Mesenchymal stem cell (in vitro differentiated cells and primary cell): ENCODE results near the gene DDX55.

Experiments
- DNase-seq: peaks from one replicate; pipeline ENCODE4 v3.0.0-alpha.2; 2013
- H2AFZ ChIP-seq: one replicate; pipeline ENCODE4 v1.6.1; 2013; ENCODE audit warnings: low read depth, mild to moderate bottlenecking, control low read depth, inconsistent platforms, low read length, moderate library complexity
- H2AK5ac ChIP-seq: 2 replicates; pipeline ENCODE4 v1.6.1; 2013; ENCODE audit warnings: low read length, moderate library complexity, mild to moderate bottlenecking, inconsistent platforms; ENCODE audit not compliant: severe bottlenecking
- H2BK120ac ChIP-seq: one replicate; pipeline ENCODE4 v1.6.1; 2013; ENCODE audit warnings: low read depth, mild to moderate bottlenecking, inconsistent platforms, low read length, moderate library complexity
- H2BK12ac ChIP-seq, 2 experiments: one replicate each; pipeline ENCODE4 v1.6.1; 2013; ENCODE audit warnings: inconsistent platforms in 2 of 2, low read length in 2 of 2, mild to moderate bottlenecking in 2 of 2, moderate library complexity in 2 of 2, control low read depth in 1 of 2
- H2BK15ac ChIP-seq: one replicate; pipeline ENCODE4 v1.6.1; 2013; ENCODE audit warnings: mild to moderate bottlenecking, low read depth, inconsistent platforms; ENCODE audit not compliant: poor library complexity, severe bottlenecking
- H2BK5ac ChIP-seq: 2 replicates; pipeline ENCODE4 v1.6.1; 2013; ENCODE audit warnings: low read depth, mild to moderate bottlenecking, low read length, control low read depth, inconsistent platforms; ENCODE audit not compliant: poor library complexity, severe bottlenecking
- H3K14ac ChIP-seq, 2 experiments: one replicate each; pipeline ENCODE4 v1.6.1; 2013; ENCODE audit warnings: inconsistent platforms in 2 of 2, low read length in 2 of 2, control low read depth in 1 of 2, mild to moderate bottlenecking in 1 of 2, moderate library complexity in 1 of 2
- H3K18ac ChIP-seq, 2 experiments: one replicate each; pipeline ENCODE4 v1.6.1; 2013; ENCODE audit warnings: inconsistent platforms in 2 of 2, low read length in 2 of 2, control low read depth in 1 of 2, low read depth in 1 of 2, mild to moderate bottlenecking in 1 of 2
- H3K23ac ChIP-seq, 2 experiments: one replicate each; pipeline ENCODE4 v1.6.1; 2013; ENCODE audit warnings: inconsistent platforms in 2 of 2, low read length in 2 of 2, mild to moderate bottlenecking in 2 of 2, moderate library complexity in 2 of 2, control low read depth in 1 of 2
- H3K27ac ChIP-seq: 2 replicates; pipeline ENCODE4 v1.5.1; 2013; ENCODE audit warnings: mild to moderate bottlenecking, moderate library complexity, low read length, control low read depth, inconsistent platforms; ENCODE audit not compliant: poor library complexity, severe bottlenecking
- H3K27me3 ChIP-seq, 2 experiments: 2 replicates each; pipeline versions ENCODE4 v1.6.1 to v1.7.0; 2013; ENCODE audit warnings: low read length in 2 of 2, mild to moderate bottlenecking in 2 of 2, moderate library complexity in 2 of 2, control low read depth in 1 of 2, inconsistent platforms in 1 of 2; ENCODE audit not compliant: control insufficient read depth in 1 of 2, insufficient read depth in 1 of 2
- H3K36me3 ChIP-seq, 2 experiments: 2 replicates each; pipeline versions ENCODE4 v1.6.1 to v1.7.0; 2013; ENCODE audit warnings: low read length in 2 of 2, control low read depth in 1 of 2, inconsistent platforms in 1 of 2, low read depth in 1 of 2, mild to moderate bottlenecking in 1 of 2; ENCODE audit not compliant: insufficient read depth in 2 of 2, control insufficient read depth in 1 of 2
- H3K4ac ChIP-seq, 2 experiments: one replicate each; pipeline ENCODE4 v1.6.1; 2013; ENCODE audit warnings: inconsistent platforms in 2 of 2, low read length in 2 of 2, mild to moderate bottlenecking in 2 of 2, moderate library complexity in 2 of 2, control low read depth in 1 of 2, low read depth in 1 of 2
- H3K4me1 ChIP-seq: 2 replicates; pipeline ENCODE4 v1.6.1; 2013; ENCODE audit warnings: low read depth, low read length, control low read depth; ENCODE audit not compliant: control insufficient read depth, insufficient read depth
- H3K4me2 ChIP-seq: 2 replicates; pipeline ENCODE4 v1.6.1; 2013; ENCODE audit warnings: low read length, mild to moderate bottlenecking, inconsistent platforms; ENCODE audit not compliant: poor library complexity, severe bottlenecking
- H3K4me3 ChIP-seq, 2 experiments: 2 replicates each; pipeline versions ENCODE4 v1.5.1 to v1.7.0; 2013; ENCODE audit warnings: low read length in 2 of 2, mild to moderate bottlenecking in 2 of 2, control low read depth in 1 of 2, low read depth in 1 of 2; ENCODE audit not compliant: insufficient read depth in 1 of 2
- H3K79me1 ChIP-seq: replicated peaks from 2 replicates; pipeline ENCODE4 v1.6.1; 2013; ENCODE audit warnings: mild to moderate bottlenecking, control low read depth, low read length, inconsistent platforms; ENCODE audit not compliant: poor library complexity, severe bottlenecking
- H3K9ac ChIP-seq: 2 replicates; pipeline ENCODE4 v1.7.0; 2013; ENCODE audit warnings: mild to moderate bottlenecking, low read length, moderate library complexity
- H3K9me3 ChIP-seq: 2 replicates; pipeline ENCODE4 v1.7.0; 2013; ENCODE audit warnings: mild to moderate bottlenecking, low read length; ENCODE audit not compliant: control insufficient read depth
- H4K8ac ChIP-seq: one replicate; pipeline ENCODE4 v1.6.1; 2013; ENCODE audit warnings: inconsistent platforms, mild to moderate bottlenecking, low read length, moderate library complexity
- H4K91ac ChIP-seq: one replicate; pipeline ENCODE4 v1.6.1; 2013; ENCODE audit warnings: mild to moderate bottlenecking, low read length, inconsistent platforms
- WGBS: methylation state at CpG from one replicate; pipeline ENCODE4 v1.1.7; 2013; ENCODE audit warnings: mixed read lengths; 5-methylcytosine and 5-hydroxymethylcytosine counted together

The DDX55 gene

DNA sequence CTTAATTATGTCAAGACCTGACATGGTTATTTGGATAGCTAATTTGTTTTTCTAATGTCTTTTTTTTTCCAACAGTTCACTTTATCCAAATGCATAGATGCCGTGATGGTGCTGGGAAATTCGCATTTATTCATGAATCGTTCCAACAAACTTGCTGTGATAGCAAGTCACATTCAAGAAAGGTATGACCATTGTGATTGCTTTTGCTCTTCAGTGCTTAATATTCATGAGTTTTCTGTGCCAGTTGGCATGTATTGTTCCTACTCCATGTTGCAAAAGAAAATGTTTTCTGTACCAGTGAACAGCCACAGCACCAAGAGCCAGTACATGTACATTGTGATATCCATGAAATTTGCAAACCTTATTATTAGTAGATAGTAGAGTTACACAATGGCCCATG lies 43.5 kb downstream of the DDX55 start:
- Histone ChIP-seq H3K4ac (no peak overlapping the region), H2BK5ac (no peak overlapping the region)

DNA sequence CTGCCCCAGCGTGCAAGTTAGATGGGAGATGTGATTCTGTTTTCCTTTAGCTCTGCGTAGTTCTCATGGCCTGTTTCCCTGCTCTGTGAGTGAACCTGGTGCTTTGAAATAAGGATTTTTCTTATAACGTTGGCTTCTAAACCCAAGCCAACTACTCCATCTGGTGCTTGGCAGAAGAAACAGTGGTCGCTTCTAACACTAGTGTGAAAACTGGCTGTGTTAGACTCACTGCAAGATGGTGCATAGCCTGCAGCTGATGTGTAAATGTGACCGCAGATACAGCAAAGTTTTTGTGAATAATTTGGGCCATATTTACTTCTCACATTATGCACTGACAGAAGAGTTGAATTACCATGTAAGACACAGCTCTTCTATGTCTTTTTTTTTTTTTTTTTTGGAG lies 44.0 kb downstream of the DDX55 start:
- WGBS, result 97% methylated on average over 3 of the region's 5 CpGs
- Histone ChIP-seq H2BK5ac (no peak overlapping the region), H2AFZ (no peak overlapping the region), H3K27ac (no peak overlapping the region), H2AK5ac (no peak overlapping the region), H3K9me3 (no peaks in the 10 kb centered on the region), H3K4me3 (no peak overlapping the region), H3K18ac (no peak overlapping the region), H3K4ac (no peak overlapping the region), H3K9ac (no peak overlapping the region), H2BK120ac (no peak overlapping the region), H3K79me1 (peaks cover 24% of the 10 kb centered on the region), H3K23ac (no peak overlapping the region), H3K14ac (no peak overlapping the region), H3K36me3 (peaks cover 31 to 76% of the 10 kb centered on the region in 2 experiments), H2BK15ac (no peak overlapping the region), H3K4me1 (no peaks in the 10 kb centered on the region), H3K27me3 (no peaks in the 10 kb centered on the region), H4K91ac (no peak overlapping the region), H3K4me2 (no peak overlapping the region), H4K8ac (no peak overlapping the region), H2BK12ac (no peak overlapping the region)
- no peak for DNase-seq

More for the DNA sequence above, 43.5 kb downstream of the DDX55 start:
- H3K27ac ChIP-seq, result no peak overlapping the region
- H2AFZ ChIP-seq, result no peak overlapping the region
- H2BK12ac ChIP-seq, result no peak overlapping the region
- no peak overlapping the region for H3K4me2 ChIP-seq
- no peak overlapping the region for H3K23ac ChIP-seq
- DNase-seq, result no peak
- no peak overlapping the region for H3K9ac ChIP-seq
- H3K79me1 ChIP-seq, result peaks cover 25% of the 10 kb centered on the region
- peaks cover 31 to 76% of the 10 kb centered on the region in 2 experiments for H3K36me3 ChIP-seq
- H3K14ac ChIP-seq, result no peak overlapping the region
- no peak overlapping the region for H4K91ac ChIP-seq
- no peak overlapping the region for H2AK5ac ChIP-seq
- no peak overlapping the region for H3K4me3 ChIP-seq
- no peaks in the 10 kb centered on the region for H3K4me1 ChIP-seq
- H3K18ac ChIP-seq, result no peak overlapping the region
- H2BK120ac ChIP-seq, result no peak overlapping the region
- WGBS, result 98% methylated on average over 3 of the region's 3 CpGs
- no peak overlapping the region for H4K8ac ChIP-seq
- no peaks in the 10 kb centered on the region for H3K27me3 ChIP-seq
- H3K9me3 ChIP-seq, result no peaks in the 10 kb centered on the region
- no peak overlapping the region for H2BK15ac ChIP-seq

DNA sequence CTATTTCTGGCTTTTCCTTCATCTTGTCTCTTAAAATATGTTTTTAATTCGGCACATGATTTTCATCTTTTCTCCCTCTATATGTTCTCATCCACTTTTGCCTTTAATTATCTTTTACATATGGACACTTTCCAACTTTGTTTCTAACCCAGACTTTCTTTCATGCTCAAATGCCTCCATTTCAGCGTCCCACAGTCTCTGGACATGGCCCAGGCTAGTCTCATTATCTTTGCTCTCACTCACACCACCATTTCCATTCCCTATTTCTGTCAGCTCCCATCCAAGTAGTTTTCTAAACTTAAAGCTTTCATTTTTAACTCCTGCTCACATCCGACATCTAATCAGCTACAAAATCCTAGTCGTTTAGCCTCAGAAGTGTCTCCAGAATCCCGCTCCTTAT lies 46.5 kb downstream of the DDX55 start:
- H2BK120ac ChIP-seq, result no peak overlapping the region
- H3K14ac ChIP-seq, result no peak overlapping the region
- no peak overlapping the region for H2AFZ ChIP-seq
- 95% methylated on average over 5 of the region's 5 CpGs for WGBS
- no peak overlapping the region for H4K91ac ChIP-seq
- H3K4me3 ChIP-seq, result no peak overlapping the region
- H3K18ac ChIP-seq, result no peak overlapping the region
- H3K79me1 ChIP-seq, result peaks cover 25% of the 10 kb centered on the region
- peaks cover 32 to 80% of the 10 kb centered on the region in 2 experiments for H3K36me3 ChIP-seq
- H2BK5ac ChIP-seq, result no peak overlapping the region
- no peak overlapping the region for H3K23ac ChIP-seq
- H4K8ac ChIP-seq, result no peak overlapping the region
- no peaks in the 10 kb centered on the region for H3K27me3 ChIP-seq
- no peak overlapping the region for H3K27ac ChIP-seq
- H2BK12ac ChIP-seq, result no peak overlapping the region
- no peak overlapping the region for H2AK5ac ChIP-seq
- no peak overlapping the region for H3K9ac ChIP-seq
- no peak overlapping the region for H2BK15ac ChIP-seq
- H3K4me1 ChIP-seq, result no peaks in the 10 kb centered on the region
- H3K4me2 ChIP-seq, result no peak overlapping the region
- no peak for DNase-seq
- no peaks in the 10 kb centered on the region for H3K9me3 ChIP-seq
- no peak overlapping the region for H3K4ac ChIP-seq

DNA sequence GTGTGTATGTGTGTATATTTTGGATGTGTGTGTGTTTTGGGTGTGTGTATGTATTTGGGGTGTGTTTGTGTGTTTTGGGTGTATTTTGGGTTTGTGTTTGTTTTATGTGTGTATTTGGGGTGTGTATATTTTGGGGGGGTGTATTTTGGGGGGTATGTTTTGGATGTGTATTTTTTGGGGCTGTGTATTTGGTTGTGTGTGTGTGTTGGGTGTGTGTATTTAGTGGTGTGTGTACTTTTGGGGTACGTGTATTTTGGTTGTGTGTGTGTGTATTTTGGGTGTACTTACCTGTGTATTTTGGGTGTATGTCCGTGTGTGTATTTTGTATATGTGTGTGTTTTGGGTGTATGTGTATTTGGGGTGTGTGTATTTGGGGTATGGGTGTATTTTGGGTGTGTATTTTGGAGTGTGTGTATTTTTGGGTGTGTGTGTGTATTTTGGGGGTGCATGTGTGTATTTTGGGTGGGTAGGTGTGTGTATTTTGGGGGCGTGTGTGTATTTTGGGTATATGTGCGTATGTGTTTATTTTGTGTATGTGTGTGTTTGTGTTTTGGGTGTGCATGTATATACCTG lies 52.3 kb downstream of the DDX55 start:
- no peaks in the 10 kb centered on the region for H3K27me3 ChIP-seq
- H3K9ac ChIP-seq, result no peak overlapping the region
- no peak overlapping the region for H3K14ac ChIP-seq
- no peak overlapping the region for H2BK5ac ChIP-seq
- peaks cover 15% of the 10 kb centered on the region for H3K79me1 ChIP-seq
- DNase-seq, result no peak
- no peak overlapping the region for H2BK12ac ChIP-seq
- H3K4me1 ChIP-seq, result no peaks in the 10 kb centered on the region
- no peaks in the 10 kb centered on the region for H3K9me3 ChIP-seq
- H3K4me2 ChIP-seq, result no peak overlapping the region
- H2BK120ac ChIP-seq, result no peak overlapping the region
- H4K8ac ChIP-seq, result no peak overlapping the region
- H3K18ac ChIP-seq, result no peak overlapping the region
- WGBS, result 93% methylated on average over 4 of the region's 4 CpGs
- no peak overlapping the region for H3K4ac ChIP-seq
- H2AK5ac ChIP-seq, result no peak overlapping the region
- H3K36me3 ChIP-seq, result peaks cover 21 to 77% of the 10 kb centered on the region in 2 experiments
- no peak overlapping the region for H2BK15ac ChIP-seq
- no peak overlapping the region for H3K27ac ChIP-seq
- H3K4me3 ChIP-seq, result no peak overlapping the region
- no peak overlapping the region for H3K23ac ChIP-seq
- no peak overlapping the region for H2AFZ ChIP-seq
- H4K91ac ChIP-seq, result no peak overlapping the region
